ENCODE data around the gene AMDHD2.

The AMDHD2 gene

DNA sequence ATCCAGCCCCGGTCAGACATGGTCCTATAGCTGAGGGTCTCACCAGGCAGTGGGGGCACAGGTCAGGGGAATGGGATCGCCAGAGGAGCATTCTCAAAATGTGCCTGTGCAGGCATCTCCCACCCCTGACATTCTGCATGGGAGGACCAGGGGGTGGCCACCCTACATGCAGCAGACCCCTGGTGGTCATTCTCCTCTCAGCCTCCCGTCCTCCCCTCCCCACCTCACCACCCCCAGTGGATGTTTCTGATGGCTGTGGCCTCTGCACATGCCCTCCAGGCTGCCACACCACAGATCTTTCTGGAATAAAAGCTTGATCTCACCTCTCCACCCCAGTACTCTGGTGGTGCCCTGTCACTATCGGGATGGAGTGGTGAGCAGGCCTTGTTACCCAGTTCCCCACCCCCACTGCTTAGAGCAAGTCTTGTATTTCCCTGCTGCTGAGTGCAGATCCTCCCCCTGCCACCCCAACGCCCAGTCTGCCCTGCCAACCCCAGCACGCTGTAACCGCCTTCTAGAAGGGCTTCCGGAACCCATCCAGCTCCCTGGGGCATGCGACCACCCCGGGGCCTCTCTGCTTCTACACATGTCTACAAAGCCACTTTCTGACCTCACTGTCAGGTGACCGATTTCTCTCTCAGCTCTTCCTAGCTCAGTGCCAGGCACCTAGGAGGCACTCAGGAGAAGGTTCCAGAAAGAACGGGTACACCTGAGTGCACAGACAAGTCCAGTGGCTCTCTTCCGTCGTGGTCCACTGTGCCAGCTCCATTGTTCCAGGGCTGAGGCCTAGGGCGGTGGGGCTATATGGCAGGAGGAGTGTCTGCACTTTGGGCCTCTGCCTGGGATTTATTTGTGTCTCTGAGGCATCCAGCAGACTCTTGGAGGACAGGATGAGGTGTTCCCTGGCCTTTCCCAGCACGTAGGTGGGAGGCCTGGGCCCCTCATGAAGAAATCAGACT is 36.0 kb upstream of the AMDHD2 start:
- no peak for DNase-seq (ENCODE audit: low read depth)

DNA sequence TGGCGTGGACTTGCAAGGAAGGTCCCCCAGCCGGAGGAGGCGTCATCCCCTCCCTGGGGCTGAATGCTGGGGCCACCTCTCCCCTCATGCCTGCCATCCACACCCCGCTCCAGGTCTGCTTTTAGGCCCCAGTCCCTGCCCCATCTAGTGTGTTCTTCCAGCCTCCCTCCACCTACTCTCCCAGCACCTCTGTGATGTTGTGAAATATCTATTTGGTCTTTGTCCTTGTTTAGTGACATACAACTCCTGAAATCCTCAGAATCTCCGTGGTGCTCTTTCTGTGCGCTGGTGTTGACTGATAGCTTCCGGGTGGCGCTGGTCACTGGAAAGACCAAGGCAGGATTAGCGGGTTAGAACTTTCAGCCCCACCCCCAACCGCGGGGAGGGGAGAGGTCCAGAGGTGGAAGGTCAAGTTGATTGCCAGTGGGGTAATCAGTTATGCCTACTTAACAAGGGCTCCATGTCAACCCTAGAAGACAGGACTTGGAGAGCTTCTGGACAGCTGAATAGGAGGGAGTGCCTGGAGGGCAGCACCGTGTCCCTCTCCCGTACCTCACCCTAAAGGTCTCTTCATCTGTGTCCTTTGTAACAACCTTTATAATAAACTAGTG is 35.2 kb upstream of the AMDHD2 start:
- no peak for DNase-seq (ENCODE audit: low read depth)

DNA sequence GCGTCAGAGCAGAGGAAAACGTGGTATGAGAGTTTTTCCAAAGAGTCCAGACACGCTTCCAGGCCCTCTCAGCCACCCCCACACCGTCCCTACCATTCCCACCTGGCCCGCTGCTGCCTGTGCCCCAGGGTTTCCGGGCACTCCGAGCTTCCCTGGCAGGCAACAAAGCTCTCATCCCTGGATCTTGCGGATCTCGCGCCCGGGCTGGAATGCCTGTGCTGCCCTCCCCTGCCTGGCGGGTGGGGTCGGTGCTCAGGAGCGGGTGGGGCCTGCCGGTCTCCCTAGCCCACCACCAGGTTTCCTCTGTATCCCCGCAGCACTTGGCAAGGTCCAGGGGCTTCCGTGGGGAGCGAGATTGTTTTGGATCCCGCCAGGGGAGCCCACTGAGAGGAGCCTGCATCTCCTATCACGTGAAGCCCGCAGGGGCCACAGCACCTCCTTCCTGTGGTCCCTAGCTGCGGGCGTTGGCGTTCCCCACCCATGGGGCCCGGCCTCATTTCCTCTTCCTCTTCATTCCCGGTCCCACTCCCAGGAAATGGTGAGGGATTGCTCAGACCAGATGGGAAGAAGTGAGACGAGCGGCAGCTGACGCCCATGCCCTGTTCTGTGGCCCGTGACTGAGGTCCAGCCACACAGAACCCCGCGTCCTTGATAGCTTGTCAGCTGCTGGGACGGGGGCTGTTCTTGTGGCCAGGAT is 34.2 kb upstream of the AMDHD2 start:
- no peak for DNase-seq (ENCODE audit: low read depth)

DNA sequence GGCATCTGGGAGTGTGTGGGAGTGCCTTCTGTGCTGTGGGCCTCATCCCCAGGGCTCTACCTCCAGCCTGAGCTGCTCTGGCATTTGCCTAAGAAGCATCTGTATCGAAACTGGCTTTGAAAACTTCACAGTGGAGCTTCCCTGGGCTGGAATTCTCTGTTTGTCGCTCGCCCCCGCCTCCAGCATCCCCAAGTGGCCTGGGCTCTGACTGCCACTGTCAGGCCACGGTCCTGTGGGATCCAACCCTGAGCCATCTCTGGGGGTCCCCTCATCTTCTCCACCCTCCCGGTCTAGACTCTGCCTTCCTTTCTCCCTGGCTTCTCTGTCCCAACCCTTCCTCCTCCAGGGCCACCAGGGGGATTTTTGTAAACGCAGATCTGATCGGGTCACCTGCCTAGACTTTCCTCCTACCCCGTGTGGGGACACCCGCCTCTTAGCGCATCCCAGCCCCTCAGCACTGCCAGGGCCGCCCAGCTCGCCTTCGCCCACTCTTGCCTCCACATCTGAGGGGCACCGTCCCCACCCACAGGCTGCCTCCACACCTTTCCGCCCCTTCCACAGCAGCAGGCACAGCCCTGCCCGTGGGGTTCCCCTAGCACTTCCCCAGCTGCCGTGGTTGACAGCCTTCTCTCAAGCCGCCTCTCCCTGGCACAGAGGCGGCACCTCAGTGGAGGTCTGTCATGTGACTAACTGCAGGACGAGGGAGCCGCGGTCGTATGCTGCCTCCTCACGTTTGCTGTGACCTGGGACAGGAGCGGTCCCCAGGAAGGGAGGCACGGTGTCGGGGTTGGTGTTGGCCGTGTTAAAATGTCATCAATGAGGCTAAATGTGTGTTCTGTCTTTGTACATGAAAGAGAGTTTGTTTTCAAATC is 33.3 kb upstream of the AMDHD2 start:
- DNase-seq (ENCODE audit: low read depth), result no peak

DNA sequence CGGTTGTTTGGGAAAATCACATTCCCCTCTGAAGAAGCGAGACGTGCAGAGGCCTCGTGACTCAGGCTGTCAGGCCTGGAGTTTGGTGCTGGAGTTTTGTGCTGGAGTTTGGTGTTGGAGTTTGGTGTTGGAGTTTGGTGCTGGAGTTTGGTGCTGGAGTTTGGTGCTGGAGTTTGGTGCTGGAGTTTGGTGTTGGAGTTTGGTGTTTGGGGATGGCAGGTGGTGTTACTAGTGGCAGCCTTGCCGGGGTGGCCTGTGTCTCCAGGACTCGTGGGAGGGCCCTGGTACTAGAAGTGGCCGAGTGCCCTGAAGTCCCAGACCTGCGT is 32.7 kb upstream of the AMDHD2 start:
- DNase-seq (ENCODE audit: low read depth), result no peak

DNA sequence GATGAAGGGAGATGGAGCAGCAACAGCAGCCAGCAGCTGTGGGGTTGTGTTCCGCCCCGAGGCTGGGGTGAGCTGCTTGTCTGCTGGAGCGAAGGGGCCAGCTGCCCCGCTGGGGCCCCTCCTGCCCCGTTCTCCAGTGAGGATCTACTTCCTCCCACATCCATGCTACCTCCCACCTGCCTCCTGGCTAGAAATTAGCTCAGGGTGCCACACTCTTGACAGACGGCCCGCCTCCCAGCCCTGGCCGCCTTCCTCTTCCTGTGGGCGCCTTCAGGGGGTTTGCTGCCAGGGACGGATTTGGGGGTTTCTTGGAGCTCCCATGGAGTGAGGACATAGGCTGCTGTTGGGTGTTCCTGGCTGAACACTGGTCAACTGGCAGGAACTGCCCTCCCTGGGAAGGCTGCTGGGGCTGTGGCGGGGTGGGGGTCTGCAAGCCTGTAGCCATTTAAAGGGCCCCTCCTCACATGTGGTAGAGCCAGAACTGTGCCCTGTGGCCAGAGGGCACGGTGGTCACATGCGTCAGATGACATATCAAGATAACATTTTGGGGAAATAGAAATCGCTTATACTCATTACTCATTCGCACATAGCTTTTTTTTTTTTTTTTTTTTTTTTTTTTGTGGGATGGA is 32.2 kb upstream of the AMDHD2 start:
- DNase-seq (ENCODE audit: low read depth), result no peak

DNA sequence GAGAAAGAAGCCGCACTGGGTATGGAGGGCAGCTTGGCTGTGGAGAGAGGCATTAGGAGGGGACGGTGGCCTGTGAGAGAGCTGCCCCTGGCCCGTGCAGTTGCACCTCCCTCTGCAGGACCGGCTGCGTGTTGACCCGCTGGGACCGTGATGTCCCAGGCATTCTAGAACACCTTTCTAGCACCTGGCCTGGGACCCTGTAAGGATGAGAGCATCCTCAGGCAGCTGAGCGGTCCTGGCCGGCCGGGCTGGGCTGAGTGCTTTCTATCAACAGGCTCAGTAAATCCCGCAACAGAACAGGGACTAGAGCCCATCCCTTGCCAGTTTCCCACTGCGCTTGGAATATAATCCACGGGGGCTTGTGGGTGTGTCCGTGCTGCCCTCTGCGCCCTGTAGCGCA is 30.6 kb upstream of the AMDHD2 start:
- DNase-seq (ENCODE audit: low read depth), result no peak

DNA sequence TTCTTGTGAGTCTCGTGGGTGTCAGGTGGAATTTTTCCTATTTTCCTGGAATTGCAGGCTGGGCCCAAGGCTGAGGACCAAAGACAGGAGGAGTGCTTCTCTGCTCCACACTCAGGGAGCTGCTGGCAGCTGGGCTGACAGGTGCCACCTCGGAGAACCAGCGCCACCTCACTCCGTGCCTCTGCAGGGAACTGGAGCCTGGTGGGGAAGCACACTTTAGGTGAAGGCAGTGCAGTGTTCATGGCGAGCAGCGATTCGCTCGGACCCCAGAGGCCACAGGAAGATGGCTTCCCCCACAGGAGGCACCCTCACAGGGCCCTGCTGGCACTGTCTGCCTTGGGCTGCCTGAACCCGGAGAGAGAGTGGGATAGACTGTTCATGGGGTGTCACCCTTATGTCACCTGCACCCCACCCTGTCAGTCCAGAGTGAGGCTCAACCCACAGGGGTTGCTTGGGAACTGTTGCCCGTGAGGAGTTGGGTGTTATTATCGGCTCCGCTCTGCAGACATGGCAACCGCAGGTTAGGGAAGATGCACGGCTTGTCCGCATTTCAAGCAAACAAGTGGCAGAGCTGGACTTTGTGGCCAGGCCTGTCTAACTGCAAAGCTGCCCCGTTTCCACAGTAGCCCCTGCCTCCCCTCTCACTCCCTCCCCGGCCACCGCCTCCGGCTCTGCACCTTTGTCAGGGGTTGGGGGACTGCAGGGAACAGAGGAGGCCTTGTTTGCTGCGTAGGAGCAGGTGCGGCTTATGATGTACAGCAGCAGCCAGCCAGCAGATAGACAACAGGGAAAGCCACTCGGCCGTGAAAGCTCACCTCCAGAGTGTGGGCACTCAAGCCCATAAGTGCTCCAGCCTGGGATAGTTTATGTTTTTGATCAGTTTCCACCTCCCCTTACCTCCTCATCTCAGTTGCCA is 29.7 kb upstream of the AMDHD2 start:
- DNase-seq (ENCODE audit: low read depth), result no peak

DNA sequence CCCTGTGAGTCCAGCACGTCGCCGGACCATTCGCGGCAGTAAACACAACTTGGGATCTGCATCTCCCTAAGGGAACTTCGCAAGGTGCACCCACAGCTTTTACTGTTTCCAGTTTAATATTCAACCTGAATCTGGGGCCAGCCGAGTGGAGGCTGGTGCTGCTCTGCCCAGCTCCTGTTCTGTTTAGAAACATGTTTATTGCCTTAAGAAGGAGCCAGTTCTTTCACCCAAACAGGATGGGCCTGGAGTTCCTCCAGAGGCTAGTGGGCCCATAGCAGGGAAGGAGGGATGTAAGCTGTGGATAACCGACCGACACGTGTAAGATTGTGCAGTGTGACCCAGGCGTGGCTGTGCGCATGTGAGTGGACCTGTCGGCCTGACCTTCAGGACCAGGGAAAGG is 27.9 kb upstream of the AMDHD2 start:
- DNase-seq (ENCODE audit: low read depth), result no peak

DNA sequence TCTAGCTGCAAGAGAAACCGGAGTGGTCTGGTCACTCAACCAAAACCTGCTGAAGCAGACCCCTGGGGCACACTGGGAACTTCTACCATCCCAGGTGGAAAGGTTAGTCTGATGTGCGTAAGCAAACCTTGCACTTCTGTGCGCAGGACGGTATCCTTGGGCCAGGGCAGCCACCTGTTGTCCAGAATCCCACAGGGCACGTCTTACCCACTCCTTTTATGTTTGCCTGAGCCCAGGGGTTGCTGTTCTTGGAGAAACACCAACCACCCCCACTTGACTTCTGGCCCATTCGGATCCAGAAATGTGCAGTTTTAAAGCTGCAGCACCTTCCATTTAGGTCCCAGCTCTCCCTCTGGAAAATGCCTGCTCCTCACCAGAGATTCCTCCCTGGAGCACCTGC is 26.6 kb upstream of the AMDHD2 start:
- DNase-seq (ENCODE audit: low read depth), result no peak

DNA sequence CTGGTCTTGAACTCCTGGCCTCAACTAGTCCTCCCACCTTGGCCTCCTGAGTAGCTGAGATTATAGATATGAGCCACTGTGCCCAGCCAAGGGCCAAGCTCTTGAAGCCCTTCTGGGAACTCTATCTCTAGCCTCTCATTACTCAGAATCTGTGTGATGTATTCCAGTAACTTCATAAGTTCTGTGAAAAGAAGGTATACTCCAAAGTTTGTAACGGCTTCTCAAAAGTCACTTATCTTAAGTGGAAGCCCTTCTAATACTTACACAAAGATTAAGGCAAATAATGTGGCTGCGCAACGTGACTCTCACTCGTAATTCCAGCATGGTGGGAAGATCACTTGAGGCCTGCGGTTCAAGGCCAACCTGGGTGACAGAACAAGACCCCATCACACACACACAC is 25.6 kb upstream of the AMDHD2 start:
- no peak for DNase-seq (ENCODE audit: low read depth)

DNA sequence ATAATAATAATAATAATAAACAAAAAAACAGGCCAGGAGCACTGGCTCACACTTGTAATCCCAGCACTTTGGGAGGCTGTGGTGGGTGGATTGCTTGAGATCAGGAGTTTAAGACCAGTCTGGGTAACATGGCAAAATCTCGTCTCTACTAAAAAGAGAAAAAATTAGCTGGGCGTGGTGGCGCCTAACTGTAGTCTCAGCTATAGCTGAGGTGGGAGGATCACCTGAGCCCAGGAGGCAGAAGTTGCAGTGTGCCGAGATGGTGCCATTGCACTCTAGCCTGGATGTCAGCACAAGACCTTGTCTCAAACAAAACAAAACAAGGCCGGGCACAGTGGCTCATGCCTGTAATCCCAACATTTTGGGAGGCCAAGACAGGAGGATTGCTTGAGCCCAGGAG is 25.1 kb upstream of the AMDHD2 start:
- no peak for DNase-seq (ENCODE audit: low read depth)

DNA sequence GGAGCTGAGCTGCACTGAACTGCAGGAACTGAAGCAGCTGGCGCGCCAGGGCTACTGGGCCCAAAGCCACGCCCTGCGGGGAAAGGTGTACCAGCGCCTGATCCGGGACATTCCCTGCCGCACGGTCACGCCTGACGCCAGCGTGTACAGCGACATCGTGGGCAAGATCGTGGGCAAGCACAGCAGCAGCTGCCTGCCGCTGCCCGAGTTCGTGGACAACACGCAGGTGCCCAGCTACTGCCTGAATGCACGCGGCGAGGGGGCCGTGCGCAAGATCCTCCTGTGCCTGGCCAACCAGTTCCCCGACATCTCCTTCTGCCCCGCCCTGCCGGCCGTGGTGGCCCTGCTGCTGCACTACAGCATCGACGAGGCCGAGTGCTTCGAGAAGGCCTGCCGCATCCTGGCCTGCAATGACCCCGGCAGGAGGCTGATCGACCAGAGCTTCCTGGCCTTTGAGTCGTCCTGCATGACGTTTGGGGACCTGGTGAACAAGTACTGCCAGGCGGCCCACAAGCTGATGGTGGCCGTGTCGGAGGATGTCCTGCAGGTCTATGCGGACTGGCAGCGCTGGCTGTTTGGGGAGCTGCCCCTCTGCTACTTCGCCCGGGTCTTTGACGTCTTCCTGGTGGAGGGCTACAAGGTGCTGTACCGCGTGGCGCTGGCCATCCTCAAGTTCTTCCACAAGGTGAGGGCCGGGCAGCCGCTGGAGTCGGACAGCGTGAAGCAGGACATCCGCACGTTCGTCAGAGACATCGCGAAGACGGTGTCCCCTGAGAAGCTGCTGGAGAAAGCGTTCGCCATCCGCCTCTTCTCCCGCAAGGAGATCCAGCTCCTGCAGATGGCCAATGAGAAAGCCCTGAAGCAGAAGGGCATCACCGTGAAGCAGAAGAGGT is 23.7 kb upstream of the AMDHD2 start:
- no peak for DNase-seq (ENCODE audit: low read depth)

DNA sequence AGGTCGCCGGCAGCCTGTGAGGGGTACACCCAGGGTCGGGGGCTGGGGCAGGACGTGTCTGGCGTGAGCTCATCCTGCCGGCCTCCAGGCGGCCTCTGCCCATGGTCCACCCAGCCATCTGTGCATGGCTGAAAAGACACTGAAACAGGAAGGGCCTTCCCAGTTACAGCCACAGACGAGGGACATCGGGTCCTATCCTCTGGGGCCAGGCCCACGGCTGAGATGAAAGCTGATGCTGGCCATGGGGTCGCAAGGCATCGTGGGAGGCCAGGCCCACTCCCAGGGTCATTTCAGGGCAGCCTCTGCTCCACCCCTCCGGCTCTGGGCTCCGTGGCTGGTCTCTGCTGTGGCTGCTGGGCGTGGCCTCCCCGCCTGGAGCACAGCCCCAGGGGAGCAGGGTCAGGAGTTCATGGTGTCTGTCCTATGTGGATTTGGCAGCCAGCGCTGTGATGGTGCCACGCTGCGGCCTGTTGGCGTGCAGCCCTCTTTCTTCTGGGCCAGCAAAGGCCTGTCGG is 23.0 kb upstream of the AMDHD2 start:
- no peak for DNase-seq (ENCODE audit: low read depth)

DNA sequence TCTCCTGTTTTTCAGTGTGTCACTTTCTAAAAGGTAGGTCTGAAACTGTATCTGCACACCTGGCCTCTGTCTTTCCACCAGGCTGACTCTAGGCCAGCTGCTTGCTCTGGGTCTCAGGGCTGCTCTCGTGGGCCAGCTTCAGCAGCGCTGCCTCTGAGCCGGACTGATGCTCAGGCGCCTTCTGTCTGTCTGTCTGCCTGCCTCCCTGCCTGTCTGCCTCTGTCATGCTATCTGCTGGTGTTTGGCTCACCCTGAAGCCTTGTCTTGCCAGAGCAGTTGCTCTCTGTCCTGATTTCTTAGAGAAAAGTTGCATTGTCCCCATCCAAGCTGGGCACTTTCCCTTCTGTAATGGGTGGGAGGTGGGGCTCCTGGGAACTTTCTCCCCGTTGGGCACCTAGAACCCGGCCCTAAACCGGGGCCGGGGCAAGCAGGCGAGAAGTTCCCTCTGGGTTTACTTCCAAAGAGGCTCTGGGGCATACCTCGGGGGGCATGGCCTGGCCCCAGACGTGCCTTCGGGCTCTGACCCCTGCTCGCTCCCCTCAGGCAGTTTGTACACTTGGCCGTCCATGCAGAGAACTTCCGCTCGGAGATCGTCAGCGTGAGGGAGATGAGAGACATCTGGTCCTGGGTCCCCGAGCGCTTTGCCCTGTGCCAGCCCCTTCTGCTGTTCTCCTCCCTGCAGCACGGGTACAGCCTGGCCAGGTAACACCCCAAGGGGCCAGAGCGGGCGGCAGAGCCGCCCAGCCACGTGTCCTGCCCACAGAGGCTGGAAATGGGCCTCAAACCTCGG is 22.3 kb upstream of the AMDHD2 start:
- no peak for DNase-seq (ENCODE audit: low read depth)

DNA sequence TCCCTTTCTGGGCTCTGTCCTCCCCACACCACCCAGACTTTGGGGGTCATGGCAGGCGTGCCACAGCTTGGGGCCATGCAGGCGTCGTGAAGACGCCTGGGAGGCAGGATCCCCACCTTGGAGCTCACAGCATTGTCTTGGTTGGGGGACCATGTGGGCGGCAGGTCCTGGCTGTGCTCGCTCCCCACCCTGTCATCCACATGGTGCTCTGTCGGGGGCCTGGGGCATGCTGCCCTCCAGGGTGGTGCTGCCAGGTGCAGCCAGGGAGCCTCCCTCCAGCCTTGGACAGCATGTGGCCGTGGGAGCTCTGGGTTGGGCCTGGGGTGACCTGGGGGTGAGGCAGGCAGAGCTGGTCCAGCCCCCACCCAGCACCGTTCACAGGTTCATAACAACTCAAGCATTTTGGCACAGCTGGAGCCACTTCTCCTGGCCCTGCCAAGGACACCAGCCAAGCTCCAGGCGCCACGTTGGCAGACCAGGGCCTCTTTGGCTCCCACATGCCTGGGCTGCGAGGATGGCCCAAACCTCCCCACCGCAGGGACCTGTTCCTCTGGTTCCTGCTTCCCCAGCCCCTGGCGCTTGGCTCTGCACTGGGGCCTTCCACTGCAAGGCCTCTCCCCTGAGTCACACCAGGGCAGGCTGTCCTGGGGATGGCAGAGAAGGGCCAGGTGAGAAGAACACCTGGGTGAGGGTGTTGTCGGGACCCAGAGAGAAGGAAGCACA is 21.5 kb upstream of the AMDHD2 start:
- DNase-seq (ENCODE audit: low read depth), result no peak

DNA sequence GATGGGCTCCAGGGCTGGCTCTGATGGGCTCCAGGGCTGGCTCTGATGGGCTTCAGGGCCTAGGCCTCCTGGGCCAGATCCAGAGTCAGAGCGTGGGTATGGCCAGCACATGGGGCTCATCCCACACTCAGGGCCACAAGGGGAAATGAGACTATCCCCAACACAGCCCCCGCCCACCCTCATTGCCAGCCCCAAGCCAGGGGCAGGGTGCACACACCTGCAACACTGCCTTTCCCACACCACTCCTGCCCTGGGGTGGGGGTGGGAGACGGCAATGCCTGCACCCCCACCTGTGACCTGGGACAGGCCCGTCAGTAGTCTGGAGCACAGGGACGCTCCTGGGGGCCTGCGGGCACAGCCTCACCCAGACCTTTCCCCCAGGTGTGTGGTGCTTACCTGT is 20.7 kb upstream of the AMDHD2 start:
- no peak for DNase-seq (ENCODE audit: low read depth)

DNA sequence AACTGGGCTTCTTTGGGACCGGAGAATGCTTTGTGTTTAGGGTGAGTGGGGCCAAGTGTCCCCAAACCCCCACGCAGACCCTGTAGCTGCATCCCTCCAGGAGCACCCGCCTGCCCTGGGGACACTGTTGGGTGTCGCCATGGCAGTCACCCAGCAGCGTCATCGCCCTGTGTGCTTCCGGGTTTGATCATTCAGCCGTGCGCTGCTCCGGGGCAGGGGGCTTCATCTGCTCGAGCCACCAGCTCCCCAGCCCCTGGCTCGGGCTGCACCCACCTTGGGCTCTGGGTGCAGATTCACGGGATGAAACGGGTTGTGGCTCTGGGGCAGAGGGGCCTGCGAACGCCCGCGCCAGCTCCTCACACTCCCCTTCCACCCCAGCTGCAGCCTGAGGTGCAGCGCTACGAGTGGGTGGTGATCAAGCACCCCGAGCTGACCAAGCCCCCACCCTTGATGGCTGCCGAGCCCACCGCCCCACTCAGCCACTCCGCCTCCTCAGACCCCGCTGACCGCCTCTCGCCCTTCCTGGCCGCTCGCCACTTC is 20.2 kb upstream of the AMDHD2 start:
- no peak for DNase-seq (ENCODE audit: low read depth)

Measured in GM04503 (cell line).